Stimulated activated CD4-positive, alpha-beta T cell treated with anti-CD3 and anti-CD28 coated beads, Interleukin-4, amount 100 ng/mL, for 24 hours (primary cell): ENCODE results near the gene GSK3B.
"Not testable (repeated sequence)": the region's sequence is repeated elsewhere in the genome, so short reads cannot be mapped to it uniquely, and the experiment has no call there.

Experiments used
- DNase-seq: peaks from one replicate; pipeline ENCODE4 v3.0.0-alpha.2; 2020

GSK3B gene

GRCh38 chr3:119998166-119998565 is 96.1 kb downstream of the GSK3B start:
- DNase-seq = no peak

DNA sequence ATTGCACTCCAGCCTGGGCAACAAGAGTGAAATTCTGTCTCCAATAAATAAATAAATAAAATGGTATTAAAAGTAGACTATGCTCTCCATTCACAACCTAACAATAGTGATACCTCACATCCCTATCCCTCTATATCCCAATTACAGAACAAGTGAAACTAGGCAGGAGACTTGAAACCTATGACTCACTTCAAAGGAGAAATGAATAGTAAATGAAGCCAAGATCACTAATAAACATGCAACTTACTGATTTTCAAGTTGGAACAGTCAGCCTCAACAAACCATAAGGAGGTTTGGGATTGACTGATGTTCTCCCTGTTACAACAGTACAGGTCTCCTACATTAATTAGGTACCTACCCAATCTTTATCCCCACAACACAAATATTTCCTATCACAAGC is 103.4 kb downstream of the GSK3B start:
- DNase-seq = no peak

DNA sequence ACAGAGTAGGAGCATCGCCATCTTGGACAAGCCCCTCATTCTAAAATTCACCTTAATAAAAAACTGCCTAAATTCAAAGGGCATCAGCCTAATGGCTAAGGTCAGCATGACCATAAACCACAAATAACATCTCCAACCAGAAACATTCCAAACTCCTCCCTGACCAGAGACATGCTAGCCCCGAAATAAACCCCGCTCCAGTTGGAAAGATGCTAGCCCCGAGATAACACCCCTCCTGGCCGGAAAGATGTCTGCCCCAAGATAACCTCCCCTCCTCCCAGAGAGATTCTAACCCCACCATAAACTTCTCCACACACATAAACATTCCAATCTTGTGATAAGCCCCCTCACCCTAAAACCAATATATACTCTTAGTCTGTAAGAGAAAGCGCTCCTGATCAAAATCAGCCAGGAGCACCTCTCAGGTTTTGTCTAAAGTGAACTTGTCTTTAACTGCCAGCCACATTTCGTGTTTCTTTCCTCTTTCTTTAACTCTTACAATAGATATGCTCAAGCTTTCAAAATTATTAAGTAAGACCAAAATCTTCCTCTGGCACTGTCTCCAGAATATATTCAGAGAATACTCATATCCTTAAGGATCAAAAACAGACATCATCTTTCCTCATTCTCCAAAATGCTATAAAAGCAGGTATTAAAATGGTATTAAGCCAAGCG is 104.1 kb downstream of the GSK3B start:
- DNase-seq = no peak

GRCh38 chr3:119986812-119987211 is 107.4 kb downstream of the GSK3B start:
- DNase-seq = not testable (repeated sequence)

GRCh38 chr3:119981386-119981785 is 112.9 kb downstream of the GSK3B start:
- DNase-seq = no peak

GRCh38 chr3:119978554-119979208 is 115.6 kb downstream of the GSK3B start:
- no peak for DNase-seq

- DNase-seq = no peak
These were observed 116.9 kb downstream of the GSK3B start for GRCh38 chr3:119977353-119977752.

DNA sequence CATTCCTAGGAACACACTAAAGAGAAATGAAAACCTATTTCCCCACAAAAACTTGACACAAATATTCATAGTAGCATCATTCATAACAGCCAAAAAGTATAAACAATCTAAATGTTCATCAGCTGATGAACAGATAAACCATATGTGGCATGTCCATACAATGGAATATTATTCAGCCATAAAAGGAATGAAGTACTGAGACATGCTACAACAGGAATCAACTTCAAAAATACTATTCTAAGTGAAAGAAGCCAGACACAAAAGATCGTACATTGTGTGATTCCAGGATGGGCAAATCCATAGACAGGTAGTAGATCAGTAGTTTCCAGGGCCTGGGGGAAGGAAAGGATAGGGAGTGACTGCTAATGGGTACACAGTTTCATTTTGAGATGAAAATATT is 118.0 kb downstream of the GSK3B start:
- DNase-seq = no peak

- no peak for DNase-seq
These were observed 119.6 kb downstream of the GSK3B start for GRCh38 chr3:119974656-119975055.

- DNase-seq = no peak
These were observed 121.1 kb downstream of the GSK3B start for GRCh38 chr3:119973018-119973646.

GRCh38 chr3:119969759-119970158 is 124.5 kb downstream of the GSK3B start:
- no peak for DNase-seq

DNA sequence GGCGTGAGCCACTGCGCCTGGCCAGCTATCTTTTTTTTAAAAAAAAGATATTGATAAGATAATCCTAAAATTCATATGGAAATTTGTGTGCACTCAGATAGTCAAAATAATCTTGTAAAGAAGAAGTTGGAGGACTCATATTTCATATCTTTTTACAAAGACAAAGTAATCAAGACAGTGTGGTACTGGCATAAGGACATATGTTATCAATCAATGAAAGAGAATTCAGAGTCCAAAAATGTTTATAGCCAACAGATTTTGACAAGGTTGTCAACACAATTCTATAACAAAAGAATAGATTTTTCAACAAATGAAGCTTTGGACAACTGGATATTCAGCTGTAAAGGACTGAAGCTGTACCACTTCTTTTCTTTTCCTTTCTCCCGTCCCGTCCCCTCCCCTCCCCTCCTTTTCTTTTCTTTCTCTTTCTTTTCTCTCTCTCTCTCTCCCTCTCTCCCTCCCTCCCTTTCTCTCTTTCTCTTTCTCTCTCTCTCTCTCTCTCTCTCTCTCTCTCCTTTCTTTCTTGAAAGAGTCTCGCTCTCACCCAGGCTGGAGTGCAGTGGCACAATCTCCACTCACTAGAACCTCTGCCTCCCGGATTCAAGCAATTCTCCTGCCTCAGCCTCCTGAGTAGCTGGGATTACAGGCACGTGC is 126.8 kb downstream of the GSK3B start:
- no peak for DNase-seq

- no peak for DNase-seq
These were observed 128.6 kb downstream of the GSK3B start for GRCh38 chr3:119965692-119966091.

- DNase-seq = no peak
These were observed 130.0 kb downstream of the GSK3B start for GRCh38 chr3:119964294-119964693.

- no peak for DNase-seq
These were observed 138.3 kb downstream of the GSK3B start for GRCh38 chr3:119955972-119956371.

GRCh38 chr3:119950666-119951325 is 143.5 kb downstream of the GSK3B start:
- no peak for DNase-seq

GRCh38 chr3:119945291-119945690 is 149.0 kb downstream of the GSK3B start:
- no peak for DNase-seq

- DNase-seq = no peak
These were observed 150.2 kb downstream of the GSK3B start for GRCh38 chr3:119944091-119944490.

DNA sequence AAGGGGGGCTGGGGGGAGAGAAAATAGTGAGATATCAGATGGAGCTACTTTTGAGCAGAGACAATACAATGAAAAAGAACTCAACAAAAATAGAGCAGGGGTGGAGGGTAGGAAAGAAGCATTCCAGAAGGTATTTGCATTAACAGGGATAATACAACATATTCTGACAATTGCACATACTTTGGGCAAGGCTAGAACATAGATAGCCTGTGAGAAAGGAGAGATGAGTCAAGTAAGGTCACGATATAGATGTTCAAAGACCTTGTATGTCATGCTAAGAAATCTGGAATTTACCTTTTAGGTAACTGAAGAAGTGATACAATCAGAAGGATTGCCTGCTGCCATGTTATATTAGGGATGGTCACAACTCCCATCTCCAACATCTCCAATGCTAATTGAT is 155.2 kb downstream of the GSK3B start:
- no peak for DNase-seq

GRCh38 chr3:119937229-119937628 is 157.0 kb downstream of the GSK3B start:
- DNase-seq = peak; percentile 51

GRCh38 chr3:119934249-119934648 is 160.0 kb downstream of the GSK3B start:
- DNase-seq = no peak

- no peak for DNase-seq
These were observed 161.0 kb downstream of the GSK3B start for GRCh38 chr3:119933207-119933606.

GRCh38 chr3:119930286-119930685 is 164.0 kb downstream of the GSK3B start:
- no peak for DNase-seq
